BLaER1 (cell line): ENCODE data around the gene LIMS2.
A peak's percentile ranks its signal among the peaks of the same experiment; 100 is the strongest.

Experiments
- H3K27ac ChIP-seq: shearing (Covaris generic); formaldehyde crosslinking; 2 replicates; pipeline ENCODE4 v1.8.1; 2022
- H3K27me3 ChIP-seq: shearing (Covaris generic); formaldehyde crosslinking; 2 replicates; pipeline ENCODE4 v1.8.1; 2022
- H3K36me3 ChIP-seq: shearing (Covaris generic); formaldehyde crosslinking; 2 replicates; pipeline ENCODE4 v1.8.1; 2022
- H3K4me1 ChIP-seq: shearing (Covaris generic); formaldehyde crosslinking; 2 replicates; pipeline ENCODE4 v1.8.1; 2022
- H3K4me2 ChIP-seq: shearing (Covaris generic); formaldehyde crosslinking; 2 replicates; pipeline ENCODE4 v1.8.1; 2022
- H3K4me3 ChIP-seq: shearing (Covaris generic); formaldehyde crosslinking; 2 replicates; pipeline ENCODE4 v1.8.1; 2022
- H3K9ac ChIP-seq: shearing (Covaris generic); formaldehyde crosslinking; 2 replicates; pipeline ENCODE4 v1.8.1; 2022
- H3K9me3 ChIP-seq: shearing (Covaris generic); formaldehyde crosslinking; 2 replicates; pipeline ENCODE4 v1.8.1; 2022
- H4K20me1 ChIP-seq: shearing (Covaris generic); formaldehyde crosslinking; 2 replicates; pipeline ENCODE4 v1.8.1; 2022
- Cebpa-rat ChIP-seq: shearing (Covaris generic); IDR thresholded peaks from 2 replicates; pipeline ENCODE4 v1.8.1; 2022

LIMS2 gene

GRCh38 chr2:127665267-127665893, 9.9 kb downstream of the LIMS2 start:
- peaks cover 30% of the 10 kb centered on the region for H3K9me3 ChIP-seq
- H3K4me3 ChIP-seq = no peak overlapping the region
- H3K27ac ChIP-seq = no peak overlapping the region
- H3K4me1 ChIP-seq = no peaks in the 10 kb centered on the region
- H3K36me3 ChIP-seq = peaks cover 13% of the 10 kb centered on the region; the same call in 1 of the 2 replicates
- no peak overlapping the region for H3K9ac ChIP-seq
- H3K27me3 ChIP-seq = peaks cover 45% of the 10 kb centered on the region
- no peak for TF ChIP-seq Cebpa-rat
- peaks cover 33% of the 10 kb centered on the region for H4K20me1 ChIP-seq
- no peak overlapping the region for H3K4me2 ChIP-seq

GRCh38 chr2:127664895-127665225, 10.5 kb downstream of the LIMS2 start:
- Histone ChIP-seq H3K9ac (no peak overlapping the region), H3K27me3 (peaks cover 45% of the 10 kb centered on the region), H3K36me3 (peaks cover 17% of the 10 kb centered on the region; the same call in 1 of the 2 replicates), H3K4me3 (0 out of 2 replicates have a peak overlapping the region, but pooled peaks have one; percentile 22), H3K27ac (no peak overlapping the region), H3K9me3 (peaks cover 35% of the 10 kb centered on the region), H3K4me2 (no peak overlapping the region), H4K20me1 (peaks cover 33% of the 10 kb centered on the region), H3K4me1 (peaks cover 3% of the 10 kb centered on the region)
- no peak for TF ChIP-seq Cebpa-rat

- Histone ChIP-seq H3K27me3 (peaks cover 45% of the 10 kb centered on the region), H3K4me2 (no peak overlapping the region), H3K4me1 (peaks cover 9% of the 10 kb centered on the region), H3K9me3 (peaks cover 37% of the 10 kb centered on the region), H3K9ac (no peak overlapping the region), H3K36me3 (peaks cover 17% of the 10 kb centered on the region; the same call in 1 of the 2 replicates), H4K20me1 (peaks cover 33% of the 10 kb centered on the region), H3K27ac (no peak overlapping the region), H3K4me3 (0 out of 2 replicates have a peak overlapping the region, but pooled peaks have one; percentile 22)
- no peak for TF ChIP-seq Cebpa-rat
These were observed 11.1 kb downstream of the LIMS2 start for GRCh38 chr2:127664065-127664894.

GRCh38 chr2:127663566-127664064, 11.7 kb downstream of the LIMS2 start:
- TF ChIP-seq Cebpa-rat = no peak
- H3K9me3 ChIP-seq = peaks cover 37% of the 10 kb centered on the region
- no peak overlapping the region for H3K4me2 ChIP-seq
- H4K20me1 ChIP-seq = peaks cover 33% of the 10 kb centered on the region
- H3K27ac ChIP-seq = no peak overlapping the region
- peaks cover 45% of the 10 kb centered on the region for H3K27me3 ChIP-seq
- no peak overlapping the region for H3K9ac ChIP-seq
- H3K4me3 ChIP-seq = no peak overlapping the region
- H3K4me1 ChIP-seq = peaks cover 16% of the 10 kb centered on the region
- H3K36me3 ChIP-seq = peaks cover 17% of the 10 kb centered on the region; the same call in 1 of the 2 replicates

- H3K4me3 ChIP-seq = no peak overlapping the region
- H4K20me1 ChIP-seq = peaks cover 33% of the 10 kb centered on the region
- H3K4me2 ChIP-seq = no peak overlapping the region
- H3K27me3 ChIP-seq = peaks cover 45% of the 10 kb centered on the region
- H3K36me3 ChIP-seq = peaks cover 17% of the 10 kb centered on the region; the same call in 1 of the 2 replicates
- peaks cover 33% of the 10 kb centered on the region for H3K9me3 ChIP-seq
- H3K9ac ChIP-seq = no peak overlapping the region
- no peak for TF ChIP-seq Cebpa-rat
- H3K27ac ChIP-seq = no peak overlapping the region
- H3K4me1 ChIP-seq = peaks cover 21% of the 10 kb centered on the region
These were observed 12.3 kb downstream of the LIMS2 start for GRCh38 chr2:127662937-127663565.

GRCh38 chr2:127661949-127662510, 13.3 kb downstream of the LIMS2 start:
- Histone ChIP-seq H3K36me3 (peaks cover 17% of the 10 kb centered on the region; the same call in 1 of the 2 replicates), H3K9ac (no peak overlapping the region), H3K4me1 (peaks cover 31% of the 10 kb centered on the region), H3K27me3 (peaks cover 45% of the 10 kb centered on the region), H3K4me2 (no peak overlapping the region), H4K20me1 (peaks cover 33% of the 10 kb centered on the region), H3K27ac (no peak overlapping the region), H3K4me3 (no peak overlapping the region), H3K9me3 (peaks cover 33% of the 10 kb centered on the region)
- no peak for TF ChIP-seq Cebpa-rat

GRCh38 chr2:127661072-127661649, 14.2 kb downstream of the LIMS2 start:
- H3K4me3 ChIP-seq = no peak overlapping the region
- H4K20me1 ChIP-seq = peaks cover 32% of the 10 kb centered on the region
- H3K27me3 ChIP-seq = peaks cover 36% of the 10 kb centered on the region
- no peak overlapping the region for H3K4me2 ChIP-seq
- H3K4me1 ChIP-seq = peaks cover 40% of the 10 kb centered on the region
- no peak overlapping the region for H3K27ac ChIP-seq
- H3K9me3 ChIP-seq = peaks cover 33% of the 10 kb centered on the region
- no peak overlapping the region for H3K9ac ChIP-seq
- peaks cover 17% of the 10 kb centered on the region; the same call in 1 of the 2 replicates for H3K36me3 ChIP-seq
- no peak for TF ChIP-seq Cebpa-rat

GRCh38 chr2:127660291-127660578, 15.1 kb downstream of the LIMS2 start:
- Histone ChIP-seq H3K9ac (no peak overlapping the region), H4K20me1 (peaks cover 23% of the 10 kb centered on the region), H3K27ac (no peak overlapping the region), H3K36me3 (peaks cover 17% of the 10 kb centered on the region; the same call in 1 of the 2 replicates), H3K4me2 (peak overlapping the region; percentile 59; the same call in 1 of the 2 replicates), H3K4me3 (no peak overlapping the region), H3K4me1 (peaks cover 43% of the 10 kb centered on the region), H3K27me3 (peaks cover 27% of the 10 kb centered on the region), H3K9me3 (peaks cover 26% of the 10 kb centered on the region)
- TF ChIP-seq Cebpa-rat = no peak
